RWPE2 (cell line): ENCODE results near the gene MUC22.

Experiments used
- ATAC-seq: fragments of 200-7000 bp; cut with Tn5 transposase; 3 replicates; pipeline ENCODE4 v1.9.1; 2021; ENCODE audit warnings: low read depth
- DNase-seq: peaks from one replicate; pipeline ENCODE4 v3.0.0-alpha.2; 2020; ENCODE audit warnings: low spot score
- H3K27ac ChIP-seq: fragments of 450-650 bp; 2 replicates; pipeline ENCODE4 v1.5.1; 2017; ENCODE audit warnings: mild to moderate bottlenecking; ENCODE audit not compliant: poor library complexity, severe bottlenecking
- H3K27me3 ChIP-seq: fragments of 250-450 bp; sonication (Bioruptor Pico); 2 replicates; pipeline ENCODE4 v1.5.1; 2021; ENCODE audit warnings: mild to moderate bottlenecking, moderate library complexity; ENCODE audit not compliant: insufficient read depth, poor library complexity, severe bottlenecking
- H3K36me3 ChIP-seq: fragments of 250-450 bp; sonication (Bioruptor Pico); 2 replicates; pipeline ENCODE4 v1.5.1; 2020; ENCODE audit warnings: low read depth, mild to moderate bottlenecking, moderate library complexity
- H3K4me1 ChIP-seq: fragments of 250-450 bp; sonication (Bioruptor Pico); 2 replicates; pipeline ENCODE4 v1.5.1; 2021; ENCODE audit warnings: mild to moderate bottlenecking, moderate library complexity; ENCODE audit not compliant: insufficient read depth, poor library complexity, severe bottlenecking
- H3K4me3 ChIP-seq: fragments of 250-450 bp; sonication (Bioruptor Pico); 2 replicates; pipeline ENCODE4 v1.5.1; 2021; ENCODE audit warnings: mild to moderate bottlenecking, moderate library complexity; ENCODE audit not compliant: severe bottlenecking
- H3K9me3 ChIP-seq: fragments of 250-450 bp; sonication (Bioruptor Pico); 2 replicates; pipeline ENCODE4 v1.5.1; 2021; ENCODE audit warnings: mild to moderate bottlenecking, moderate library complexity; ENCODE audit not compliant: severe bottlenecking
- CTCF ChIP-seq: fragments of 450-650 bp; IDR thresholded peaks from one replicate; pipeline ENCODE4 v1.5.1; 2017; ENCODE audit warnings: mild to moderate bottlenecking, moderate library complexity; ENCODE audit not compliant: poor library complexity, severe bottlenecking

The MUC22 gene

GRCh38 chr6:31037682-31038081, 27.4 kb downstream of the MUC22 start:
- TF ChIP-seq CTCF, result no peak
- no peaks in the 10 kb centered on the region for H3K36me3 ChIP-seq
- H3K27me3 ChIP-seq, result no peaks in the 10 kb centered on the region
- DNase-seq (no peak), ATAC-seq (peak; percentile 36; the same call in 1 of the 3 replicates)
- H3K27ac ChIP-seq, result no peak overlapping the region
- H3K4me3 ChIP-seq, result no peak overlapping the region
- no peaks in the 10 kb centered on the region for H3K9me3 ChIP-seq
- peaks cover 12% of the 10 kb centered on the region for H3K4me1 ChIP-seq

- H3K9me3 ChIP-seq, result no peaks in the 10 kb centered on the region
- H3K4me1 ChIP-seq, result peaks cover 12% of the 10 kb centered on the region
- TF ChIP-seq CTCF, result no peak
- no peak overlapping the region for H3K4me3 ChIP-seq
- no peak for DNase-seq
- H3K27ac ChIP-seq, result no peak overlapping the region
- no peaks in the 10 kb centered on the region for H3K27me3 ChIP-seq
- ATAC-seq, result no peak
- H3K36me3 ChIP-seq, result no peaks in the 10 kb centered on the region
These were observed 28.3 kb downstream of the MUC22 start for GRCh38 chr6:31038559-31038958.

GRCh38 chr6:31040801-31041200, 30.5 kb downstream of the MUC22 start:
- Histone ChIP-seq H3K9me3 (no peaks in the 10 kb centered on the region), H3K36me3 (no peaks in the 10 kb centered on the region), H3K27ac (no peak overlapping the region), H3K4me1 (peaks cover 10% of the 10 kb centered on the region), H3K27me3 (no peaks in the 10 kb centered on the region), H3K4me3 (no peak overlapping the region)
- DNase-seq (no peak), ATAC-seq (no peak)
- no peak for TF ChIP-seq CTCF

GRCh38 chr6:31041372-31041974, 31.2 kb downstream of the MUC22 start:
- H3K27me3 ChIP-seq, result no peaks in the 10 kb centered on the region
- no peak for TF ChIP-seq CTCF

GRCh38 chr6:31042806-31043205, 32.5 kb downstream of the MUC22 start:
- Histone ChIP-seq H3K9me3 (no peaks in the 10 kb centered on the region), H3K4me1 (peaks cover 2% of the 10 kb centered on the region), H3K27ac (no peak overlapping the region), H3K36me3 (no peaks in the 10 kb centered on the region), H3K27me3 (no peaks in the 10 kb centered on the region), H3K4me3 (no peak overlapping the region)
- ATAC-seq (peak; percentile 76), DNase-seq (no peak)
- TF ChIP-seq CTCF, result peak; percentile 67

More at GRCh38 chr6:31041372-31041974, 31.2 kb downstream of the MUC22 start:
- H3K36me3 ChIP-seq, result no peaks in the 10 kb centered on the region
- H3K4me3 ChIP-seq, result no peak overlapping the region
- no peaks in the 10 kb centered on the region for H3K9me3 ChIP-seq
- no peak overlapping the region for H3K27ac ChIP-seq
- no peak for ATAC-seq
- DNase-seq, result no peak
- peaks cover 4% of the 10 kb centered on the region for H3K4me1 ChIP-seq
